Astrocyte (in vitro differentiated cells and primary cell): ENCODE data around the gene CBARP. TPM values are rescaled to one million over a fixed set of nuclear protein-coding genes. Genes with fewer than 3 reads are reported as not detected.

Source experiments
- DNase-seq: peaks from one replicate; pipeline ENCODE4 v3.0.0-alpha.2; 2010; ENCODE audit warnings: low read depth
- FAIRE-seq: peaks from 2 replicates; lab custom pipeline; 2011; peaks lifted over from hg19 to GRCh38; lab: Jason Lieb, UNC
- H2AFZ ChIP-seq: 2 replicates; pipeline ENCODE4 v1.6.0; 2012; ENCODE audit warnings: low read depth, low read length, inconsistent platforms
- H3K27ac ChIP-seq: 2 replicates; pipeline ENCODE4 v1.5.1; 2011; ENCODE audit warnings: low read depth, low read length, inconsistent platforms
- H3K27me3 ChIP-seq: 2 replicates; pipeline ENCODE4 v1.6.0; 2011; ENCODE audit warnings: low read length, inconsistent platforms; ENCODE audit not compliant: insufficient read depth
- H3K36me3 ChIP-seq: 2 replicates; pipeline ENCODE4 v1.5.1; 2011; ENCODE audit warnings: low read length, inconsistent platforms; ENCODE audit not compliant: insufficient read depth
- H3K4me1 ChIP-seq: 2 replicates; pipeline ENCODE4 v1.5.1; 2011; ENCODE audit warnings: low read length, inconsistent platforms; ENCODE audit not compliant: insufficient read depth
- H3K4me2 ChIP-seq: 2 replicates; pipeline ENCODE4 v1.6.0; 2012; ENCODE audit warnings: low read length, inconsistent platforms
- H3K4me3 ChIP-seq: 2 replicates; pipeline ENCODE4 v1.5.1; 2011; ENCODE audit warnings: low read depth, mild to moderate bottlenecking, low read length, inconsistent platforms; ENCODE audit not compliant: insufficient read depth
- H3K79me2 ChIP-seq: 2 replicates; pipeline ENCODE4 v1.6.0; 2012; ENCODE audit warnings: mild to moderate bottlenecking, low read length, inconsistent platforms; ENCODE audit not compliant: insufficient read depth
- H3K9ac ChIP-seq: 2 replicates; pipeline ENCODE4 v1.6.0; 2012; ENCODE audit warnings: mild to moderate bottlenecking, low read length, inconsistent platforms
- H3K9me3 ChIP-seq: 2 replicates; pipeline ENCODE4 v1.5.1; 2012; ENCODE audit warnings: low read depth, mild to moderate bottlenecking, low read length, inconsistent platforms; ENCODE audit not compliant: insufficient read depth
- H4K20me1 ChIP-seq: 2 replicates; pipeline ENCODE4 v1.6.0; 2012; ENCODE audit warnings: low read length, inconsistent platforms; ENCODE audit not compliant: insufficient read depth
- H3K27ac Mint-ChIP-seq: one replicate; pipeline ENCODE4 v1.8.0; 2021; ENCODE audit warnings: mild to moderate bottlenecking, mixed read lengths; ENCODE audit not compliant: unreplicated experiment
- H3K27me3 Mint-ChIP-seq: one replicate; pipeline ENCODE4 v1.8.0; 2021; ENCODE audit warnings: low read depth, mixed read lengths; ENCODE audit not compliant: unreplicated experiment
- H3K36me3 Mint-ChIP-seq: one replicate; pipeline ENCODE4 v1.8.0; 2021; ENCODE audit warnings: low read depth, mixed read lengths; ENCODE audit not compliant: unreplicated experiment
- H3K4me1 Mint-ChIP-seq: one replicate; pipeline ENCODE4 v1.8.0; 2021; ENCODE audit warnings: low read depth, mixed read lengths; ENCODE audit not compliant: unreplicated experiment
- H3K4me3 Mint-ChIP-seq: one replicate; pipeline ENCODE4 v1.8.0; 2021; ENCODE audit warnings: mild to moderate bottlenecking, moderate library complexity, mixed read lengths; ENCODE audit not compliant: unreplicated experiment
- H3K9me3 Mint-ChIP-seq: one replicate; pipeline ENCODE4 v1.8.0; 2021; ENCODE audit warnings: mild to moderate bottlenecking, mixed read lengths; ENCODE audit not compliant: unreplicated experiment
- CTCF ChIP-seq: IDR thresholded peaks from 2 replicates; pipeline ENCODE4 v1.5.1; 2011; ENCODE audit warnings: low read depth, mild to moderate bottlenecking, inconsistent platforms, low read length, moderate library complexity; ENCODE audit not compliant: insufficient read depth
- EZH2 ChIP-seq: IDR thresholded peaks from 2 replicates; pipeline ENCODE4 v1.6.1; 2012; ENCODE audit warnings: mild to moderate bottlenecking, low read length, inconsistent platforms; ENCODE audit not compliant: insufficient read depth
- total RNA-seq: library from RNA; stranded (reverse); gene quantifications from 2 replicates; pipeline ENCODE4 v1.2.1, GENCODE V29; 2021

The CBARP gene
- total RNA-seq, 1 donor from 2014 or later, result 19.8 TPM

- H3K27ac ChIP-seq, result no peak overlapping the region
- TF ChIP-seq CTCF (no peak), EZH2 (no peak)
- no peak for DNase-seq
- peaks cover 6% of the 10 kb centered on the region for H3K79me2 ChIP-seq
- peaks cover 49% of the 10 kb centered on the region for H4K20me1 ChIP-seq
- H3K4me1 ChIP-seq, result no peaks in the 10 kb centered on the region
- no peaks in the 10 kb centered on the region for H3K9me3 ChIP-seq
- no peaks in the 10 kb centered on the region for H3K36me3 Mint-ChIP-seq
- H3K27ac Mint-ChIP-seq, result no peak overlapping the region
- no peaks in the 10 kb centered on the region for H3K36me3 ChIP-seq
- no peak overlapping the region for H3K9ac ChIP-seq
- H3K4me3 Mint-ChIP-seq, result no peak overlapping the region
- no peak overlapping the region for H3K4me3 ChIP-seq
- no peaks in the 10 kb centered on the region for H3K9me3 Mint-ChIP-seq
- no peak overlapping the region for H2AFZ ChIP-seq
- no peaks in the 10 kb centered on the region for H3K27me3 ChIP-seq
- FAIRE-seq, result no peak
- no peaks in the 10 kb centered on the region for H3K27me3 Mint-ChIP-seq
- H3K4me1 Mint-ChIP-seq, result peaks cover 1% of the 10 kb centered on the region
- H3K4me2 ChIP-seq, result no peak overlapping the region
These were observed 11.6 kb downstream of the CBARP start for GRCh38 chr19:1226227-1226518.

DNA sequence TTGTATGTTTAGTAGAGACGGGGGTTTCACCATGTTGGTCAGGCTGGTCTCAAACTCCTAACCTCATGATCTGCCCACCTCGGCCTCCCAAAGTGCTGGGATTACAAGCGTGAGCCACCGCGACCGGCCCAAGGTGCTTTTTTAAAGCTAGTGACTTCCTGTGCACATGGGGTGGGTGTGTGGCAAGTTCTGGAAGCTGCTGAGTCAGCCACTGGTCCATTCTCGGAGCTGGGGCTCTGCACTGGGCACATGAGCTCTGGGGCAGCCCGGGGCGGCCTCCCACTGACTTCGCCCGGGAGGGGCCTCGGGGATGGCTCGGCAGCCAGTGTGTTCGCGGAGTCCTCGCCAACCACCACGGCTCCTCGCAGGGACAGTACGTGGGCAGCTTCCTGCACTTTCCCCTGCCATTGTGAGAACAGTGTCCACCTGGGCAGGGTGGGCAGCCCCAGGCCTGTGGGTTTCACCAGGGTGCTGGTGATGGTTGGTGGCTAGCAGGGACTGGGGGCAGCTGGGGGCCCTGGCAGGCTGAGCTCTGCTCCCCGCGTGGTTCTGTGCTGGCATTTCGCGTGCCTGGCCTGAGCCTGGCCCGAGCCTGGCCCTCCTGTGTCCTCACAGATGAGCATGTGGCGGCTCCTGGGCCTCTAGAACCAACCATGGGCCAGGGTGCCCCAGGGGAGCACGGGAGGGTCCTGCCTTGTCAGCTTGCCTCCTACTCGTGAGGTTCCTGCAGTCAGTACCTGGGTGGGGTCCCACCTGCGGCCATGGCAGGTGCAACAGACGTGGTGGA, 12.2 kb downstream of the CBARP start:
- Histone ChIP-seq H3K4me2 (no peak overlapping the region), H3K27ac (no peak overlapping the region), H3K27me3 (no peaks in the 10 kb centered on the region), H3K9ac (no peak overlapping the region), H3K79me2 (peaks cover 6% of the 10 kb centered on the region), H2AFZ (no peak overlapping the region), H4K20me1 (peaks cover 55% of the 10 kb centered on the region), H3K4me1 (no peaks in the 10 kb centered on the region), H3K36me3 (no peaks in the 10 kb centered on the region), H3K9me3 (no peaks in the 10 kb centered on the region), H3K4me3 (no peak overlapping the region)
- Mint-ChIP-seq H3K36me3 (no peaks in the 10 kb centered on the region), H3K27ac (no peak overlapping the region), H3K9me3 (no peaks in the 10 kb centered on the region), H3K27me3 (no peaks in the 10 kb centered on the region), H3K4me1 (no peaks in the 10 kb centered on the region), H3K4me3 (no peak overlapping the region)
- TF ChIP-seq EZH2 (no peak), CTCF (no peak)
- no peak for DNase-seq
- no peak for FAIRE-seq

DNA sequence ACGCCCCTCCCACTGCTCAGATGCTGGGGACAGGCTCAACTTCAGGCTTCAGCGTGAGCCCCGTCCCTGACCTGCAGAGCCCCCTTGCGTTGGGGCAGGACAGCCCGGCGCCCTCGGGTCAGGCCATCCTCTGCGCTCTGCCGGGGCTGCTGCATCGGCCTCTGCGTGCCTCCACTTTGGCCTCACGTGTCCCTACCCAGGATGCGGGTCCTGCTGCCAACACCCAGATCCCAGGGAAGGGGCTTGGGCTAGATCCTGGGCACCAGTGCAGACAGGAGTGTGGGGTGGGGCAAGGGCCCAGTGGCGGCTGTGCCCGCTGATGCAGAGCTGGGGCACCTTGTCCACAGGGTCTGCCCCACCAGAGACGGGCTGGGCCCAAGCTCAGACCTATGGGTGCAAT, 13.0 kb downstream of the CBARP start:
- FAIRE-seq, result no peak

More for the DNA sequence above, 13.0 kb downstream of the CBARP start:
- Mint-ChIP-seq H3K36me3 (no peaks in the 10 kb centered on the region), H3K4me1 (no peaks in the 10 kb centered on the region), H3K4me3 (no peak overlapping the region), H3K9me3 (no peaks in the 10 kb centered on the region), H3K27me3 (no peaks in the 10 kb centered on the region), H3K27ac (no peak overlapping the region)
- no peak overlapping the region for H3K4me3 ChIP-seq
- no peak overlapping the region for H3K9ac ChIP-seq
- no peaks in the 10 kb centered on the region for H3K27me3 ChIP-seq
- no peaks in the 10 kb centered on the region for H3K36me3 ChIP-seq
- no peak for DNase-seq
- no peaks in the 10 kb centered on the region for H3K9me3 ChIP-seq
- H2AFZ ChIP-seq, result no peak overlapping the region
- peaks cover 58% of the 10 kb centered on the region for H4K20me1 ChIP-seq
- TF ChIP-seq CTCF (no peak), EZH2 (no peak)
- H3K4me1 ChIP-seq, result no peaks in the 10 kb centered on the region
- H3K4me2 ChIP-seq, result no peak overlapping the region
- H3K27ac ChIP-seq, result no peak overlapping the region
- H3K79me2 ChIP-seq, result peaks cover 11% of the 10 kb centered on the region
